Neural progenitor cell (in vitro differentiated cells): ENCODE data around the gene RNF220. TPM values are rescaled to one million over a fixed set of nuclear protein-coding genes. Genes with fewer than 3 reads are reported as not detected.

Experiments used
- DNase-seq: peaks from one replicate; pipeline ENCODE4 v3.0.0-alpha.2; 2016; ENCODE audit warnings: low spot score
- H2AFZ ChIP-seq: fragments of 200-600 bp; sonication (generic); replicated peaks from 2 replicates; pipeline ENCODE4 v1.6.1; 2016; ENCODE audit warnings: antibody characterized with exemption
- H3F3A ChIP-seq: fragments of 200-600 bp; sonication (generic); 2 replicates; pipeline ENCODE4 v1.6.1; 2016; ENCODE audit warnings: antibody characterized with exemption, low read depth
- H3K27ac ChIP-seq: fragments of 200-600 bp; sonication (generic); 2 replicates; pipeline ENCODE4 v1.5.1; 2016; ENCODE audit warnings: mild to moderate bottlenecking
- H3K27me3 ChIP-seq: fragments of 200-600 bp; sonication (generic); 2 replicates; pipeline ENCODE4 v1.6.1; 2016; ENCODE audit warnings: mild to moderate bottlenecking, moderate library complexity
- H3K36me3 ChIP-seq: fragments of 200-600 bp; sonication (generic); 2 replicates; pipeline ENCODE4 v1.5.1; 2016
- H3K4me1 ChIP-seq: fragments of 200-600 bp; sonication (generic); 2 replicates; pipeline ENCODE4 v1.6.1; 2016; ENCODE audit warnings: mixed run types
- H3K4me2 ChIP-seq: fragments of 200-600 bp; sonication (generic); 2 replicates; pipeline ENCODE4 v1.6.1; 2016
- H3K4me3 ChIP-seq: fragments of 200-600 bp; sonication (generic); 2 replicates; pipeline ENCODE4 v1.5.1; 2016
- H3K79me2 ChIP-seq: fragments of 200-600 bp; sonication (generic); 2 replicates; pipeline ENCODE4 v1.6.1; 2016; ENCODE audit warnings: low read depth
- H3K9ac ChIP-seq: fragments of 200-600 bp; sonication (generic); 2 replicates; pipeline ENCODE4 v1.6.1; 2016
- H3K9me3 ChIP-seq: fragments of 200-600 bp; sonication (generic); 2 replicates; pipeline ENCODE4 v1.5.1; 2016; ENCODE audit warnings: low read depth
- H4K20me1 ChIP-seq: fragments of 200-600 bp; sonication (generic); 2 replicates; pipeline ENCODE4 v1.6.1; 2016; ENCODE audit warnings: low read depth
- H3K27ac Mint-ChIP-seq: 3 replicates; pipeline ENCODE4 v1.8.0; 2021; ENCODE audit warnings: mixed read lengths
- H3K27me3 Mint-ChIP-seq: 2 replicates; pipeline ENCODE4 v1.8.0; 2022; ENCODE audit warnings: low read depth, mild to moderate bottlenecking, inconsistent platforms, moderate library complexity, mixed read lengths; ENCODE audit not compliant: insufficient read depth
- H3K36me3 Mint-ChIP-seq: 3 replicates; pipeline ENCODE4 v1.8.0; 2021; ENCODE audit warnings: mixed read lengths
- H3K4me1 Mint-ChIP-seq: 3 replicates; pipeline ENCODE4 v1.8.0; 2021; ENCODE audit warnings: mixed read lengths
- H3K4me3 Mint-ChIP-seq: 3 replicates; pipeline ENCODE4 v1.8.0; 2021; ENCODE audit warnings: mild to moderate bottlenecking, moderate library complexity, mixed read lengths
- H3K9me3 Mint-ChIP-seq: 3 replicates; pipeline ENCODE4 v1.8.0; 2020; ENCODE audit warnings: mixed read lengths
- CTCF ChIP-seq: fragments of 200-600 bp; sonication (generic); IDR thresholded peaks from 2 replicates; pipeline ENCODE4 v1.5.1; 2017; ENCODE audit warnings: antibody characterized with exemption, mild to moderate bottlenecking
- EZH2 ChIP-seq: fragments of 200-600 bp; sonication (generic); IDR thresholded peaks from 2 replicates; pipeline ENCODE4 v1.6.1; 2017; ENCODE audit warnings: antibody characterized with exemption, mild to moderate bottlenecking, moderate library complexity
- EZH2phosphoT487 ChIP-seq: fragments of 200-600 bp; sonication (generic); IDR thresholded peaks from 2 replicates; pipeline ENCODE4 v1.6.1; 2017; ENCODE audit warnings: antibody characterized with exemption
- total RNA-seq: library from RNA; depleted of rRNA; stranded (reverse); fragments of >200 nt; gene quantifications from 2 replicates; pipeline ENCODE4 v1.2.3, GENCODE V29; 2015; ENCODE audit warnings: low replicate concordance

Gene RNF220
- total RNA-seq, 1 donor from 2014 or later, result 93.8 TPM

GRCh38 chr1:44672254-44672955, 267.4 kb downstream of the RNF220 start:
- H3K4me3 ChIP-seq, result no peak overlapping the region
- H3K4me1 ChIP-seq, result peaks cover 24% of the 10 kb centered on the region
- H3K9ac ChIP-seq, result no peak overlapping the region
- H3F3A ChIP-seq, result peaks cover 12% of the 10 kb centered on the region
- no peaks in the 10 kb centered on the region for H3K79me2 ChIP-seq
- TF ChIP-seq CTCF (no peak), EZH2 (no peak), EZH2phosphoT487 (no peak)
- H3K36me3 ChIP-seq, result no peaks in the 10 kb centered on the region
- DNase-seq, result peak; percentile 49
- H3K4me2 ChIP-seq, result peak overlapping the region; percentile 86
- H3K4me1 Mint-ChIP-seq, result peaks cover 40% of the 10 kb centered on the region
- no peaks in the 10 kb centered on the region for H4K20me1 ChIP-seq
- H3K27me3 Mint-ChIP-seq, result peaks cover 8% of the 10 kb centered on the region
- H3K9me3 Mint-ChIP-seq, result no peaks in the 10 kb centered on the region
- H3K27me3 ChIP-seq, result no peaks in the 10 kb centered on the region
- H2AFZ ChIP-seq, result no peak overlapping the region
- no peaks in the 10 kb centered on the region for H3K36me3 Mint-ChIP-seq
- peak overlapping the region; percentile 24 for H3K27ac Mint-ChIP-seq
- H3K9me3 ChIP-seq, result no peaks in the 10 kb centered on the region
- peak overlapping the region; percentile 69 for H3K4me3 Mint-ChIP-seq
- no peak overlapping the region for H3K27ac ChIP-seq

GRCh38 chr1:44672961-44673674, 268.1 kb downstream of the RNF220 start:
- H3K79me2 ChIP-seq, result no peaks in the 10 kb centered on the region
- Mint-ChIP-seq H3K36me3 (no peaks in the 10 kb centered on the region), H3K27me3 (peaks cover 8% of the 10 kb centered on the region), H3K4me3 (peak overlapping the region; percentile 92), H3K4me1 (peaks cover 40% of the 10 kb centered on the region), H3K9me3 (no peaks in the 10 kb centered on the region), H3K27ac (no peak overlapping the region)
- peaks cover 24% of the 10 kb centered on the region for H3K4me1 ChIP-seq
- H3K4me2 ChIP-seq, result peak overlapping the region; percentile 86
- no peak for DNase-seq
- H3F3A ChIP-seq, result peaks cover 12% of the 10 kb centered on the region
- H3K36me3 ChIP-seq, result no peaks in the 10 kb centered on the region
- no peak overlapping the region for H3K9ac ChIP-seq
- no peaks in the 10 kb centered on the region for H4K20me1 ChIP-seq
- TF ChIP-seq EZH2phosphoT487 (no peak), EZH2 (no peak), CTCF (no peak)
- peak overlapping the region; percentile 82 for H3K4me3 ChIP-seq
- H2AFZ ChIP-seq, result peak overlapping the region; percentile 98
- no peaks in the 10 kb centered on the region for H3K9me3 ChIP-seq
- H3K27me3 ChIP-seq, result no peaks in the 10 kb centered on the region
- H3K27ac ChIP-seq, result no peak overlapping the region

- Histone ChIP-seq H3K27ac (no peak overlapping the region), H4K20me1 (no peaks in the 10 kb centered on the region), H3K79me2 (no peaks in the 10 kb centered on the region), H3K9me3 (no peaks in the 10 kb centered on the region), H3F3A (peaks cover 12% of the 10 kb centered on the region), H3K4me3 (peak overlapping the region; percentile 82), H3K36me3 (no peaks in the 10 kb centered on the region), H3K27me3 (no peaks in the 10 kb centered on the region), H3K4me2 (peak overlapping the region; percentile 86), H3K9ac (peak overlapping the region; percentile 38), H2AFZ (peak overlapping the region; percentile 98), H3K4me1 (peaks cover 24% of the 10 kb centered on the region)
- H3K9me3 Mint-ChIP-seq, result no peaks in the 10 kb centered on the region
- peak overlapping the region; percentile 92 for H3K4me3 Mint-ChIP-seq
- no peak for TF ChIP-seq EZH2
- no peak for TF ChIP-seq EZH2phosphoT487
- no peak for TF ChIP-seq CTCF
- peak overlapping the region; percentile 27 for H3K27ac Mint-ChIP-seq
- H3K27me3 Mint-ChIP-seq, result peaks cover 8% of the 10 kb centered on the region
- DNase-seq, result no peak
- H3K36me3 Mint-ChIP-seq, result no peaks in the 10 kb centered on the region
- peaks cover 41% of the 10 kb centered on the region for H3K4me1 Mint-ChIP-seq
These were observed 268.6 kb downstream of the RNF220 start for GRCh38 chr1:44673675-44674112.
